Measurements from ENCODE around the gene PXN. TPM values are rescaled to one million over a fixed set of nuclear protein-coding genes. Genes with fewer than 3 reads are reported as not detected.
"Not testable (repeated sequence)": the region's sequence is repeated elsewhere in the genome, so short reads cannot be mapped to it uniquely, and the experiment has no call there.

PXN gene
- total RNA-seq, 2 experiments from 2014 or later, result 74.0 to 75.0 TPM

GRCh38 chr12:120213758-120214157 is 51.8 kb downstream of the PXN start:
- DNase-seq, result no peak
- Mint-ChIP-seq H3K4me3 (no peak overlapping the region), H3K36me3 (peaks cover 20% of the 10 kb centered on the region), H3K9me3 (no peaks in the 10 kb centered on the region), H3K4me1 (ENCODE audit: low read depth) (no peaks in the 10 kb centered on the region), H3K27me3 (no peaks in the 10 kb centered on the region), H3K27ac (no peak overlapping the region)
- POLR2A ChIA-PET, result no interaction called here
- CTCF ChIA-PET, result interaction anchor here (3.3 kb wide), 1 partner anchor 14 kb away, joined by 10 read pairs; no protein-coding TSS in a partner anchor
- intact Hi-C loops (cut with micrococcal nuclease), result no loop called here

- POLR2A ChIA-PET, result interaction anchor here (1.5 kb wide), 1 partner anchor 12 kb away, joined by 4 read pairs; the partner anchor contains the start of gene RPLP0
- H3K9me3 Mint-ChIP-seq; DNase-seq; H3K27me3 Mint-ChIP-seq; H3K4me3 Mint-ChIP-seq; H3K4me1 Mint-ChIP-seq (ENCODE audit: low read depth); H3K27ac Mint-ChIP-seq; intact Hi-C loops (cut with micrococcal nuclease): not testable (repeated sequence)
- peaks cover 20% of the 10 kb centered on the region for H3K36me3 Mint-ChIP-seq
- CTCF ChIA-PET, result interaction anchor here (3.3 kb wide), 1 partner anchor 15 kb away, joined by 10 read pairs; no protein-coding TSS in a partner anchor
Measured at GRCh38 chr12:120213182-120213581, 52.3 kb downstream of the PXN start.

GRCh38 chr12:120212301-120212700 is 53.2 kb downstream of the PXN start:
- ChIA-PET CTCF (interaction anchor here (1.0 to 3.3 kb wide), 2 partner anchors 16 to 20 kb away, joined by 3 to 10 read pairs; no protein-coding TSS in a partner anchor), POLR2A (interaction anchor here (1.5 kb wide), 1 partner anchor 11 kb away, joined by 4 read pairs; the partner anchor contains the start of gene RPLP0)
- no peaks in the 10 kb centered on the region for H3K4me1 Mint-ChIP-seq (ENCODE audit: low read depth)
- H3K4me3 Mint-ChIP-seq, result no peak overlapping the region
- DNase-seq, result no peak
- no peaks in the 10 kb centered on the region for H3K9me3 Mint-ChIP-seq
- no peaks in the 10 kb centered on the region for H3K27me3 Mint-ChIP-seq
- no peak overlapping the region for H3K27ac Mint-ChIP-seq
- peaks cover 20% of the 10 kb centered on the region for H3K36me3 Mint-ChIP-seq
- intact Hi-C loops (cut with micrococcal nuclease), result no loop called here

DNA sequence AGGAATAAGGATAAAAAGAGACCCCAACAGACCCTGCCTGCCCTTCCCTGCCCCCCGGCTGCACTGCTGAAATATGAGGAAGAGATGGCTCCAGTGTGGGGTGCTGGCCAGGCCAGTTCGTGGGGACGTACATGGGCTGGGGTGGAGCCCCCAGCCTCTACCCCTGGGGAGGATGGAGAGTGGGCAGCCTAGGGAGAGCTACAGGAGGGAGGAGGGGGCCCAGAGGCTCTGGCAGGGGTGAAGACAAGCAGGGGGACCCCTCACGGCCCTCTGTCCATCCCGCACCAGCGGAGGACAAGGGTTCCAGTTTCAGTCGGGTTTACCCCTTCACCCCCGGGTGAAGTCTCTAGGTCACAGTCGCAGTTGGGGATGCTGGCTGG is 53.6 kb downstream of the PXN start:
- Mint-ChIP-seq H3K9me3 (no peaks in the 10 kb centered on the region), H3K36me3 (peaks cover 20% of the 10 kb centered on the region), H3K27me3 (no peaks in the 10 kb centered on the region), H3K4me1 (ENCODE audit: low read depth) (no peaks in the 10 kb centered on the region), H3K27ac (no peak overlapping the region), H3K4me3 (no peak overlapping the region)
- CTCF ChIA-PET, result interaction anchor here (1.0 to 3.3 kb wide), 2 partner anchors 16 to 20 kb away, joined by 3 to 10 read pairs; no protein-coding TSS in a partner anchor
- no peak for DNase-seq
- POLR2A ChIA-PET, result interaction anchor here (1.5 kb wide), 1 partner anchor 11 kb away, joined by 4 read pairs; the partner anchor contains the start of gene RPLP0
- intact Hi-C loops (cut with micrococcal nuclease), result no loop called here

DNA sequence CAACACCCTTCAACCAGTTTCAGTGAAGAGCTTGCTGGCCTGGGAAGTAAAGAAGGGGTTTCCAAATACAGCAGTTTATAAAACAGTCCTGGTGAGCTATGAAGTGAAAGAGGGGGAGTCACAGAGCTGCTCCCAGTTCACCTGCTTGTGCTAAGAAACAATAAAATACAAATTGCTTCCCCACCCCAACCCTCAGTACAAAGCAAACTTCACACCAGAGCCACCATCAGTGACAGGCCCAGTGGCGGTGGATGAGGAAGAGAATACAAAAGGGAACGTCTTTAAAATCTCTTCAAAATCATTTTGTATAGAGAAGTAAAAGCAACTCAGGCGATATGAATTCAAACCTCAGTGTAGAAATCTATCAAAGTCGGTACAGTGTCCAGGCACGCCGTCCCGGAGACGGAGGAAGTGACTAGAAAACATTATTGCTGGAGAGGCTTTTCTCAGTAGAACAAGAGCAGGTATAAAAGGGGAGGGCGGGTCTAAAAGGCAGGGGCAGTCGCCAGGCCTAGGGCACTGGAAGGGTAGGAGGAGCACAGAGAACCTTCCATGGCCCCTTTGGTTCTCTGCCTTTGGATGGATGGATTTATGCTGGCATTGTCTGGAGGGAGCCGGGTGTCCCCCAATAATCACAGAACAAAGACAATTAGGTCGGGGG is 54.2 kb downstream of the PXN start:
- ChIA-PET POLR2A (interaction anchor here (1.4 to 1.5 kb wide), 2 partner anchors 10 to 80 kb away, joined by 4 to 5 read pairs; partner anchors contain the start of genes RNU4-2 and RPLP0), CTCF (interaction anchor here (0.6 to 3.3 kb wide), 2 partner anchors 17 to 54 kb away, joined by 3 to 10 read pairs; partner anchors contain the start of gene PXN)
- no peak overlapping the region for H3K27ac Mint-ChIP-seq
- intact Hi-C loops (cut with micrococcal nuclease), result no loop called here
- H3K4me1 Mint-ChIP-seq (ENCODE audit: low read depth), result no peaks in the 10 kb centered on the region
- no peaks in the 10 kb centered on the region for H3K9me3 Mint-ChIP-seq
- no peaks in the 10 kb centered on the region for H3K27me3 Mint-ChIP-seq
- no peak overlapping the region for H3K4me3 Mint-ChIP-seq
- DNase-seq, result no peak
- H3K36me3 Mint-ChIP-seq, result peaks cover 20% of the 10 kb centered on the region

DNA sequence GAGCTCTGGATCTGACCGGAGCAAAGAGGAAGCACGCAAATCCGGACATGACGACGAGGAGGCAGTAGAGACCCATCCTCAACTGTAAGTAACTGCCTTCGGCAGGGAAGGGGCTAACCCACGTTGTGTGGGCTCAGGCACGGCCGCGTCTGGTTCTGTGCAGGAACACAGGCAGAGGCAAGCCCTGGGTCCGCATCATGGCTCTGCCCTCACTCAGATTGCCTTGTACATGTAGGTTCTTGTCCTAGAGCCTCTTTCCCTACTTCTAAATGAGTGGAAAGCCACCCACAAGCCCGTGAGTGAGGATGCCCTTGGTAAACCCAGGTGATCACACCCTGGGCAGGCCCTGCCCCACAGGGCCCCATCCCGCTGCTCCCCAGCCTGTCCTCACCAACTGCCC is 55.7 kb downstream of the PXN start:
- intact Hi-C loops (cut with micrococcal nuclease), result no loop called here
- Mint-ChIP-seq H3K27me3 (no peaks in the 10 kb centered on the region), H3K4me3 (no peak overlapping the region), H3K9me3 (no peaks in the 10 kb centered on the region), H3K4me1 (ENCODE audit: low read depth) (no peaks in the 10 kb centered on the region), H3K27ac (no peak overlapping the region), H3K36me3 (peaks cover 15% of the 10 kb centered on the region)
- ChIA-PET POLR2A (interaction anchor here (1.1 kb wide), 1 partner anchor 9 kb away, joined by 7 read pairs; the partner anchor contains the start of gene RPLP0), CTCF (interaction anchor here (1.1 kb wide), 1 partner anchor 18 kb away, joined by 3 read pairs; no protein-coding TSS in a partner anchor)
- DNase-seq, result no peak

DNA sequence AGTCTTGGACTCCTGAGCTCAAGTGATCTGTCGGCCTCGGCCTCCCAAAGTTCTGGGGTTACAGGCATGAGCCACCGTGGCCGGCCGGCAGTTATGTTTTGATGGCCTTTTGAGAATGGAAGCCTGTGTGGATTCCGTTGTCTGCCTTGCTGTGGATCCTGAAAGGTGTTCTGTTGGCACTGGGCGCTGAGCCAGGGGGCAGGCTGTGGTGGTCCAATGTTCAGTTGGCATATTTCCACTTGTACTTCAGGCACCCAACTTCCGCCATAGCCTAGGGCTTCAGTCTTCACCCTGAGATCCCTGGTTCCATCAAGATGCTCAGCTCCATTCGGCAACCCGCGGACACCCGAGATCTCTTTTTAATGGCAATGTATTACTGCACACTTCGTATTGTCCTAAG is 58.3 kb downstream of the PXN start:
- Mint-ChIP-seq H3K9me3 (no peaks in the 10 kb centered on the region), H3K27me3 (no peaks in the 10 kb centered on the region), H3K27ac (no peak overlapping the region), H3K36me3 (peaks cover 10% of the 10 kb centered on the region), H3K4me1 (ENCODE audit: low read depth) (peaks cover 7% of the 10 kb centered on the region), H3K4me3 (no peak overlapping the region)
- ChIA-PET CTCF (no interaction called here), POLR2A (interaction anchor here (1.4 kb wide), 1 partner anchor 84 kb away, joined by 4 read pairs; the partner anchor contains the start of gene RNU4-2)
- no peak for DNase-seq
- intact Hi-C loops (cut with micrococcal nuclease), result no loop called here

DNA sequence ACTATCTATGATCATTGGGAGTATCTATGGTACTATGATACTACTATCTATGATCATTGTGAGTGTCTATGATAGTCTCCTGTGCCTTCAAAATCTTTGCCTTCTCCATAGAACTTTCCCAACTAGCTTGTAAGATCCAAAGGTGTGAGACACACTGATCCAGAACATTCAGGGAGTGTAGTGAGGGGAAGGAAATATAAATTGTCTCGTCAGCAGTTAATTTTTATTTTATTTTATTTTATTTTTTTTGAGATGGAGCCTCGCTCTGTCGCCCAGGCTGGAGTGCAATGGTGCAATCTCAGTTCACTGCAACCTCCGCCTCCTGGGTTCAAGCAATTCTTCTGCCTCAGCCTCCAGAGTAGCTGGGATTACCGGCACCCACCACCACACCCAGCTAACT is 58.7 kb downstream of the PXN start:
- H3K36me3 Mint-ChIP-seq; H3K27me3 Mint-ChIP-seq; CTCF ChIA-PET; DNase-seq; intact Hi-C loops (cut with micrococcal nuclease); H3K4me3 Mint-ChIP-seq; H3K27ac Mint-ChIP-seq; H3K9me3 Mint-ChIP-seq: not testable (repeated sequence)
- H3K4me1 Mint-ChIP-seq (ENCODE audit: low read depth), result peaks cover 10% of the 10 kb centered on the region
- POLR2A ChIA-PET, result interaction anchor here (0.8 to 1.4 kb wide), 2 partner anchors 11 to 85 kb away, joined by 3 to 4 read pairs; partner anchors contain the start of gene RNU4-2

- Mint-ChIP-seq H3K4me3 (no peak overlapping the region), H3K27ac (no peak overlapping the region)
Measured at GRCh38 chr12:120206228-120206627, 59.3 kb downstream of the PXN start.

GRCh38 chr12:120204171-120204570 is 61.4 kb downstream of the PXN start:
- ChIA-PET CTCF (interaction anchor here (1.2 to 4.3 kb wide), 4 partner anchors 24 to 300 kb away, joined by 3 to 45 read pairs (median 3); partner anchors contain the start of gene PXN), POLR2A (interaction anchor here (0.9 to 1.4 kb wide), 2 partner anchors 87 to 88 kb away, joined by 3 to 4 read pairs; partner anchors contain the start of gene RNU4-2)
- Mint-ChIP-seq H3K27ac (no peak overlapping the region), H3K9me3 (no peaks in the 10 kb centered on the region), H3K36me3 (peaks cover 20% of the 10 kb centered on the region), H3K4me1 (ENCODE audit: low read depth) (peaks cover 12% of the 10 kb centered on the region), H3K27me3 (no peaks in the 10 kb centered on the region), H3K4me3 (no peak overlapping the region)
- intact Hi-C loops (cut with micrococcal nuclease), result loop anchor here (5.0 kb wide), 3 partner anchors 233 to 483 kb away; partner anchors contain the start of genes COX6A1 and MLEC
- no peak for DNase-seq

More at GRCh38 chr12:120206228-120206627, 59.3 kb downstream of the PXN start:
- DNase-seq, result no peak
- CTCF ChIA-PET, result no interaction called here
- POLR2A ChIA-PET, result interaction anchor here (0.8 kb wide), 1 partner anchor 10 kb away, joined by 3 read pairs; no protein-coding TSS in a partner anchor
- no peaks in the 10 kb centered on the region for H3K27me3 Mint-ChIP-seq
- no peaks in the 10 kb centered on the region for H3K9me3 Mint-ChIP-seq
- intact Hi-C loops (cut with micrococcal nuclease), result no loop called here
- H3K36me3 Mint-ChIP-seq, result peaks cover 2% of the 10 kb centered on the region
- peaks cover 10% of the 10 kb centered on the region for H3K4me1 Mint-ChIP-seq (ENCODE audit: low read depth)

- ChIA-PET POLR2A (interaction anchor here (0.6 to 10.1 kb wide), 22 partner anchors 9 to 339 kb away, joined by 3 to 208 read pairs (median 8); partner anchors contain the start of genes BICDL1, PXN, RAB35 and RNU4-1), CTCF (interaction anchor here (0.7 to 4.3 kb wide), 11 partner anchors 15 to 117 kb away, joined by 3 to 45 read pairs (median 4); partner anchors contain the start of genes PXN and RAB35)
- peak overlapping the region; percentile 99 for H3K27ac Mint-ChIP-seq
- no peaks in the 10 kb centered on the region for H3K9me3 Mint-ChIP-seq
- DNase-seq, result no peak
- peak overlapping the region; percentile 96 for H3K4me3 Mint-ChIP-seq
- H3K27me3 Mint-ChIP-seq, result no peaks in the 10 kb centered on the region
- peaks cover 48% of the 10 kb centered on the region for H3K36me3 Mint-ChIP-seq
- intact Hi-C loops (cut with micrococcal nuclease), result loop anchor here (5.0 kb wide), 3 partner anchors 237 to 487 kb away; partner anchors contain the start of genes COX6A1 and MLEC
- H3K4me1 Mint-ChIP-seq (ENCODE audit: low read depth), result peaks cover 41% of the 10 kb centered on the region
Measured at GRCh38 chr12:120200364-120200800, 65.1 kb downstream of the PXN start.

Measured in activated CD4-positive, alpha-beta memory T cell treated with anti-CD3 and anti-CD28 coated beads for 36 hours (primary cell).